GM21515 (cell line): Measurements from ENCODE around the gene CBARP.

Experiments
- ATAC-seq: cut with Tn5 transposase; IDR thresholded peaks from one replicate; pipeline ENCODE4 v1.9.1; 2021; ENCODE audit not compliant: unreplicated experiment

Gene CBARP

DNA sequence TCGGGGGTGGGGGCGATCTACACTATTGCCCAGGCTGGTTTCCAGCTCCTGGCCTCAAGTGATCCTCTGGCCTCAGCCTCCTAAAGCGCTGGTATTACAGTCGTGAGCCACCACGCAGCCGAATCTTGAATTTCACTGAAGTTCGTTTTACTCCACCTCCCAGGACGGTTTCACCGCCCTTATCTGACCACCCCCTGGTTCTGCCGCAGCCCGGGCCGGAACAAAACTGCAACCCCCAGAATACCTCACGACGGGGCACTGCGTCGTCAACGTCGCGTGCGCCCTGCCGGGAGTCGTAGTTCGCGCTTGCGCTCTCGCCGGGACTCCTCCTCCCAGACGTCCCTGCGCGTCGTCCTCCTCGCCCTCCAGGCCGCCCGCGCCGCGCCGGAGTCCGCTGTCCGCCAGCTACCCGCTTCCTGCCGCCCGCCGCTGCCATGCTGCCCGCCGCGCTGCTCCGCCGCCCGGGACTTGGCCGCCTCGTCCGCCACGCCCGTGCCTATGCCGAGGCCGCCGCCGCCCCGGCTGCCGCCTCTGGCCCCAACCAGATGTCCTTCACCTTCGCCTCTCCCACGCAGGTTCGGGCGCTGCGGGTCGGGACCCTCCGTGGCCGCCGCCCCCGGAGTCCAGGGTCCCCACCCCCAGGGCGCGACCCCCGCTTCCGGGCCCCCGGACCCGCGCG, 3.8 kb upstream of the CBARP start, which contains the start of gene ATP5F1D:
TSS of gene ATP5F1D (plus strand) at position 335 of the 679 bp plus-strand sequence. CDS start at position 435, 100 bp downstream.
- peak; percentile 47 for ATAC-seq

GRCh38 chr19:1240925-1241324, 3.1 kb upstream of the CBARP start:
- ATAC-seq = no peak

DNA sequence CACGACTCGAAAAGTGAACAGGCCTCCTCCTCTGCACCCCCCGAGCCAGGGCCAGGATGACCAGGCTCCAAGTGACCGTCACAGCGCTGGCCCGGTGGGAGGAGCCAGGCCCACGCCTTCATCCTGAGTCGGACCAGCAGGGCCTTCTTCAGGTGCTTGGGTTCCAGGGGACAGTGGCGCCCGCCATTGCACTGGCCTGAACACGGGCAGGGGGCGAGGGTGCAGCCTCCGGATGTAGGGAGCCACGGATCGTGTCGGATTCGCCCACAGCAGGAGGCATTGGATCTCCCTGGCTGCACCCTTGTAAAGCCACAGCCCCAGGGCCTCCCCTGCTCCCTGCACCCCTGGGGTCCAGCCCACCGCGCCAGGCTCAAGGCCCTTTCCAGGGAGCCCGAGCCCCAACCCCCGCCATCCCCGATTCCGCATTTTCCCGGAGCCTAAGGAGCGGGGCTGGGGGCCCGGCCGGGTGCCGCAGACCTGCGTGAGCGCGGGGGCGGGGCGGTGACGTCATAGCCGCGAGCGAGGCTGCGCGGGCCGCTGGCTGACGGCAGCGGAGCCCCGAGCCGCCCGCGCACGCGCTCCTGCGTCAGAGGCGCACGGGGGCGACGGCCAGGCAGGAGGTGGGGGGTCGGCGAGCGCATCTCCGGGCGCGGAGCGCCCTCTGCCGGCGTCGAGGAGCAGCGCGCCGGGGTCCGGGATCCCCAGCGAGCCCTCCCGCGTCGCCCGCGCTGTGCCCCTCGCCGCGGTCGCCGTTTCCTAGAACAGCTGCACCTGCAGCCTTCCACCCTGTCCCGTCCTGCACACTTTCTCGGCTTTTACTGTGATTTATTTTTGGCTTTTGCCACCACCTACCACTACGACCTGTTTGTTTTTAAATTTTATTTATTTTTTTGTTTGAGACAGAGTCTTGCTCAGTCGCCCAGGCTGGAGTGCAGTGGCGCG, 2.3 kb upstream of the CBARP start:
- peak; percentile 34 for ATAC-seq

GRCh38 chr19:1239420-1239795, 1.6 kb upstream of the CBARP start:
- ATAC-seq = no peak

DNA sequence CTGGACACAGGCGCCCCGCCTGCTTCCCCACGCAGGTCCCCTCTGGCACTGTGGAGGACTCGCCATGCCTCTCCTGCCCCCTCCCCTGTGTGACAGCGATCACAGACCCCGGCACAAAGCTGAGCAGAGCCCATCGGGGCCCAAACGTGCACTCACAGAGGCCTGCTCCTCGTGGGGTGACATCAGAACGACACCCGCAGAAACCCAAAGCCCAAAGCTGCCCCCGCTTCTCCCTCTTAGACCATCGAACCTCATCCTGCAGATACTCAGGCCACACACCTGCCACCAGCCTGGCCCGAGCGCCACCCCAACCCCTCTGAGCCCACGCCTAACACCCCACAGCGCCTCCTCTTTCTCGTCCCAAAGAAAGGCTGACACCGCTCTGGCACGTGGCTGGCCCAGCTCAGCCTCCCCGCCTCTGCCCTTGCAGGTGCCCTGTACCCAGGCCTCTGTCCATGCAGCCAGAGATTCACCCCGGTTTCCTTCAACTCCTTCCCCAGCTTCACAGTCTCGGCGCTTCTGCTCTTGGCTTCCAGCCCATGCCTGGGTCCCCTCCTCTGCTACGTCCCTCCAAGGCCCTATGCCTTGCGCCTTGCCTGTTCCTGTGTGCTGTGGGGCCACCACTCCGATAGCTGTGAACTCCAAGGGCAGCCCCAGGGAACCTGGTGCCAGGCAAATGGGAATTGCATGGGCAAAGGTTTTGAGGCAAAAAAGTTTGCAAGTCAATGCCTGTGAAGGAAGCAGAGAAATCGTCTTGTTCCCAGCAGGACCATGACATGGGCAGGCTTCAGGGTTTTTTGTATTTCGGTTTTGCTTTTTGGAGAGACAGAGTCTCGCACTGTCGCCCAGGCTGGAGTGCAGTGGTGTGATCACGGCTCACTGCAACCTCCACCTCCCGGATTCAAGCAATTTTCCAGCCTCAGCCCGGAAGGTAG, 831 bp upstream of the CBARP start:
- no peak for ATAC-seq

- no peak for ATAC-seq
Measured at GRCh38 chr19:1237027-1237659, 662 bp downstream of the CBARP start.

- no peak for ATAC-seq
Measured at GRCh38 chr19:1236576-1236975, 1.2 kb downstream of the CBARP start.

DNA sequence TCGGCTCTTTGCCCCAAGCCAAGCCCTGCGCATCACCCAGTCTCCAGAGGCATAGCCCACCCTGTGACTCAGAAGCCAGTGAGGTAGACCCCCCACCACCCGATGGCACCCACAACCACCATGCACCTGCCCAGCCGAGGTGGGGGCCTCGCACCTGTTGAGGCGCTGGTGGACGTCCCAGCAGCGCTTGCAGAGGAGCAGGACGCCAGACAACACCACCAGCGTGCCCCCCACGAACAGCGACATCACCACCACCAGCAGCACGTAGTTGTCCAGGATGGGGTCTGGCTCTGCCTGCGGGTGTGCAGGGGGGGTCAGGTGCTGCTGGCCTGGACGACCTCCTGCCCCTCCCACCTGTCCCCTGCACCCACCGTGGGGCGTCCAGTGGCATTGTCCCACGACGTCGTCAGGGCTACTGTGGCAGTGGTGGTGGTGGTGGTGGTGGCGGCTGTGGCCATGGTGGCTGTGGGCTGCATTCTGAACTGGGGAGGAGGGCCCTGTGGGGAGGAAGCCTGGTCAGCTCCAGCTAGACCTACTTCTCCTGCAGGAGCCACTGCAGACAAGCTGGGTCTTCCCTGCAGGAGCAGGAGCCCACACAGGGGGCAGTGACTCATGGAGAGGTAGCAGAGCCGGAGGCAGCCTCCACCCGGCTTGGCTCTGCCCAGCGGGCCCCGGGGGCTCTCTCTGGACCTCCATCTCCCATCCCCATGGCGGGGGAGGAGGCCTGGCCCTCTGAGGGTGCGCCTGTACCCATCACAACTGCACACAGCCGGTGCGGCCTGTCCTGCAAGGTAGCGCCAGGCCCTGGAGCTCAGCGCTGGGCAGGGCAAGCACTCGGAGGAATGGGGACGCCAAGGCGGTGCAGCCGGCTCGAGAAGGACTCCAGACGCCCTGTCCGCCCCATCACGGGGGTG, 1.9 kb downstream of the CBARP start:
- no peak for ATAC-seq

GRCh38 chr19:1234955-1235380, 2.8 kb downstream of the CBARP start:
- no peak for ATAC-seq

DNA sequence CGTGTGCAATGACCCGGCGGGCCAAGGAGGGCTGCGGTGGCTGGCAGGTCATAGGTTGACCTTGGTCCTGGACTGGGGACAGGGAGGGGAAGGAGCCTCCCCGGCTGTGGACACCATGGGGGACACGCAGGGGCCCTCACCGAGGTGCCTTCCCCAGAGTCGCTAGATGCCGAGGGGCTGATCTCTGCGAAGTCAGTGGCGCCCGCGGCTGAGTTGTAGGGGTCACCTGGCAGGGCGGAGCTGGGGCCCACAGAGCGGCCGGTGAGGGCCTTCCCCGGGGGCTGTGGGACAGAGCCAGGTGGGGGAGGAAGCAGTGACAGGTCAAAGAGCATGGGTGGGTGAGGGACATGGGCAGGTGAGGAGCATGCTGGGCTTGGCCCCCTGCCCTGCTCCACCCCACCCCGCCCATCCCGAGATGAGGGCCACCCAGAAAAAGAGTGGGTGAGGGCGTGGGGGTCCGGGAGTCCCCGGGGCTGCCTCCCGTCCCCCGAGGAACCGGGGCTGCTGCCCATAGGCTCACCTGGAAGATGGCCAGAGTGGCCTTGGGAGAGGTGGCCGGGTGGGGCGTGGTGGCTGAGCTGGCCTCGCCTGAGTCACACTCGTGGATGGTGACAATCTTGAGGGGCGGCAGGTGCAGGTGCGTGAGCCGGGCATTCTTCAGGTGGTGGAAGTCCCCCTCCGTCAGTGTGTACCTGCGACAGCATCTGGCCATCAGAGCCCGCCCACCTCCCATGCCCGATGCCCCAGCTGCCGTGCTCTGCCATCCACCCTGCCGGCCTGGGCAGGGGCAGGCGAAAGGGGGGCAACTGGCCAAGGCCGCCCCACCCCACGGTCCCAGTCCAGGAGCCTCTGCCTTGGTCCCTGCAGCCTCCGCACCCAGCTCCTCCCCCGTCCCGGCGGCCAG, 3.5 kb downstream of the CBARP start:
- no peak for ATAC-seq

DNA sequence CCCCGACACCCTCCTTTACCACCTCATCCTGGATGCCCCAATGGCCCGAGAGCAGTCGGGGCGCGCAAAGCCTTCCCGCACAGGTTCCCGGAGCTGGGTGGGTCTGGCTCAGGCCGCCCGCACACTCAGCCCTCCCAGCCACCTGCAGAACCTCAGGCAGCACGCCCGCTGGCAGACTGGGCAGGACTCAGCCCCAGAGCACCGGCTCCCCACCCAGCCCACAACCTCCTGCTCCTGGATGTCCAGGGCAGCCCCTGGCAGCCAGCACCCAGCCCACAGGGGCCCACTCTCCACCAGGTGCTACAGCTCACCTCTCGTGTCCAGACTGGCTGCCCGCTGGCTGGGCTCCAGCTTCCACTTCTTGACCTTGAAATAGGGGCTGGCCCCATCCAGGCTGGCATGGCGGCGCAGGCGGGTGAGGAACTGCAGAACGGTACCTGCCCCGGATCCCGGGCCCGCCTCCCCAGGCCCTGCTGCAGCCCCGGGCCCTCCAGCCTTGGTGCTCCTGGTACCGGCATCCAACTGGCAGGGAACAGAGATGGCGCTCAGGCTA, 4.6 kb downstream of the CBARP start:
- ATAC-seq = no peak

GRCh38 chr19:1232652-1233072, 5.1 kb downstream of the CBARP start:
- ATAC-seq = no peak

GRCh38 chr19:1231729-1232637, 5.8 kb downstream of the CBARP start:
- no peak for ATAC-seq

- ATAC-seq = no peak
Measured at GRCh38 chr19:1230783-1231489, 6.9 kb downstream of the CBARP start.

GRCh38 chr19:1229924-1230782, 7.7 kb downstream of the CBARP start:
- no peak for ATAC-seq
